Astrocyte (in vitro differentiated cells and primary cell): Measurements from ENCODE around the gene ATP5IF1. TPM values are rescaled to one million over a fixed set of nuclear protein-coding genes. Genes with fewer than 3 reads are reported as not detected.

Experiments used
- DNase-seq: peaks from one replicate; pipeline ENCODE4 v3.0.0-alpha.2; 2010; ENCODE audit warnings: low read depth
- FAIRE-seq: peaks from 2 replicates; lab custom pipeline; 2011; peaks lifted over from hg19 to GRCh38; lab: Jason Lieb, UNC
- H2AFZ ChIP-seq: 2 replicates; pipeline ENCODE4 v1.6.0; 2012; ENCODE audit warnings: low read depth, low read length, inconsistent platforms
- H3K27ac ChIP-seq: 2 replicates; pipeline ENCODE4 v1.5.1; 2011; ENCODE audit warnings: low read depth, low read length, inconsistent platforms
- H3K27me3 ChIP-seq: 2 replicates; pipeline ENCODE4 v1.6.0; 2011; ENCODE audit warnings: low read length, inconsistent platforms; ENCODE audit not compliant: insufficient read depth
- H3K36me3 ChIP-seq: 2 replicates; pipeline ENCODE4 v1.5.1; 2011; ENCODE audit warnings: low read length, inconsistent platforms; ENCODE audit not compliant: insufficient read depth
- H3K4me1 ChIP-seq: 2 replicates; pipeline ENCODE4 v1.5.1; 2011; ENCODE audit warnings: low read length, inconsistent platforms; ENCODE audit not compliant: insufficient read depth
- H3K4me2 ChIP-seq: 2 replicates; pipeline ENCODE4 v1.6.0; 2012; ENCODE audit warnings: low read length, inconsistent platforms
- H3K4me3 ChIP-seq: 2 replicates; pipeline ENCODE4 v1.5.1; 2011; ENCODE audit warnings: low read depth, mild to moderate bottlenecking, low read length, inconsistent platforms; ENCODE audit not compliant: insufficient read depth
- H3K79me2 ChIP-seq: 2 replicates; pipeline ENCODE4 v1.6.0; 2012; ENCODE audit warnings: mild to moderate bottlenecking, low read length, inconsistent platforms; ENCODE audit not compliant: insufficient read depth
- H3K9ac ChIP-seq: 2 replicates; pipeline ENCODE4 v1.6.0; 2012; ENCODE audit warnings: mild to moderate bottlenecking, low read length, inconsistent platforms
- H3K9me3 ChIP-seq: 2 replicates; pipeline ENCODE4 v1.5.1; 2012; ENCODE audit warnings: low read depth, mild to moderate bottlenecking, low read length, inconsistent platforms; ENCODE audit not compliant: insufficient read depth
- H4K20me1 ChIP-seq: 2 replicates; pipeline ENCODE4 v1.6.0; 2012; ENCODE audit warnings: low read length, inconsistent platforms; ENCODE audit not compliant: insufficient read depth
- H3K27ac Mint-ChIP-seq: one replicate; pipeline ENCODE4 v1.8.0; 2021; ENCODE audit warnings: mild to moderate bottlenecking, mixed read lengths; ENCODE audit not compliant: unreplicated experiment
- H3K27me3 Mint-ChIP-seq: one replicate; pipeline ENCODE4 v1.8.0; 2021; ENCODE audit warnings: low read depth, mixed read lengths; ENCODE audit not compliant: unreplicated experiment
- H3K36me3 Mint-ChIP-seq: one replicate; pipeline ENCODE4 v1.8.0; 2021; ENCODE audit warnings: low read depth, mixed read lengths; ENCODE audit not compliant: unreplicated experiment
- H3K4me1 Mint-ChIP-seq: one replicate; pipeline ENCODE4 v1.8.0; 2021; ENCODE audit warnings: low read depth, mixed read lengths; ENCODE audit not compliant: unreplicated experiment
- H3K4me3 Mint-ChIP-seq: one replicate; pipeline ENCODE4 v1.8.0; 2021; ENCODE audit warnings: mild to moderate bottlenecking, moderate library complexity, mixed read lengths; ENCODE audit not compliant: unreplicated experiment
- H3K9me3 Mint-ChIP-seq: one replicate; pipeline ENCODE4 v1.8.0; 2021; ENCODE audit warnings: mild to moderate bottlenecking, mixed read lengths; ENCODE audit not compliant: unreplicated experiment
- EZH2 ChIP-seq: IDR thresholded peaks from 2 replicates; pipeline ENCODE4 v1.6.1; 2012; ENCODE audit warnings: mild to moderate bottlenecking, low read length, inconsistent platforms; ENCODE audit not compliant: insufficient read depth
- total RNA-seq: library from RNA; stranded (reverse); gene quantifications from 2 replicates; pipeline ENCODE4 v1.2.1, GENCODE V29; 2021
- TF ChIP-seq, protein P1 (sequence below): IDR thresholded peaks from 2 replicates; pipeline ENCODE4 v1.5.1; 2011; ENCODE audit warnings: low read depth, mild to moderate bottlenecking, inconsistent platforms, low read length, moderate library complexity; ENCODE audit not compliant: insufficient read depth

Gene ATP5IF1
- total RNA-seq, 1 donor from 2014 or later: 160 TPM

DNA sequence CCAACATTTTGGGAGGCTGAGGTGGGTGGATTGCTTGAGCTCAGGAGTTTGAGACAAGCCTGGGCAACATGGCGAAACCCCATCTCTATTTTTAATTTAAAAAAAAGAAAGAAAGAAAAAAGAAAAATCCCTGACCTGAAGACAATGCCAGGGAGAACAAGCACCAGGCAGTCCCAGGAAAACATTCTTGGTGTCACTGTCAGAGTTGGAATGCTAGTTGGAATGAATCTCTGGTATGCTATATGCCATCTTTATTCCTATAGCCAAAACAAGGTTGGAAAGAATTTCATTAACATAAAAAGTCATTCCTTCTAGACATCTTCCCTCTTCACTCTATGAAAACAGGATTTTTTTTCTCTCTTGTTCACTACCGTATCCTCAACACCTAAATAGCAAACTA is 5.9 kb upstream of the ATP5IF1 start:
- Mint-ChIP-seq H3K9me3 (no peaks in the 10 kb centered on the region), H3K27me3 (no peaks in the 10 kb centered on the region), H3K27ac (peak overlapping the region; percentile 48), H3K4me1 (peaks cover 13% of the 10 kb centered on the region), H3K4me3 (no peak overlapping the region), H3K36me3 (peaks cover 4% of the 10 kb centered on the region)
- Histone ChIP-seq H3K4me2 (peak overlapping the region; percentile 4), H4K20me1 (peaks cover 14% of the 10 kb centered on the region), H2AFZ (no peak overlapping the region), H3K4me3 (no peak overlapping the region), H3K9ac (no peak overlapping the region), H3K9me3 (no peaks in the 10 kb centered on the region), H3K27me3 (no peaks in the 10 kb centered on the region), H3K4me1 (peaks cover 8% of the 10 kb centered on the region), H3K36me3 (peaks cover 27% of the 10 kb centered on the region), H3K27ac (peak overlapping the region; percentile 15), H3K79me2 (peaks cover 49% of the 10 kb centered on the region)
- DNase-seq (no peak), FAIRE-seq (peak; percentile 13)
- no peak for TF ChIP-seq EZH2
- TF ChIP-seq, protein P1, sequence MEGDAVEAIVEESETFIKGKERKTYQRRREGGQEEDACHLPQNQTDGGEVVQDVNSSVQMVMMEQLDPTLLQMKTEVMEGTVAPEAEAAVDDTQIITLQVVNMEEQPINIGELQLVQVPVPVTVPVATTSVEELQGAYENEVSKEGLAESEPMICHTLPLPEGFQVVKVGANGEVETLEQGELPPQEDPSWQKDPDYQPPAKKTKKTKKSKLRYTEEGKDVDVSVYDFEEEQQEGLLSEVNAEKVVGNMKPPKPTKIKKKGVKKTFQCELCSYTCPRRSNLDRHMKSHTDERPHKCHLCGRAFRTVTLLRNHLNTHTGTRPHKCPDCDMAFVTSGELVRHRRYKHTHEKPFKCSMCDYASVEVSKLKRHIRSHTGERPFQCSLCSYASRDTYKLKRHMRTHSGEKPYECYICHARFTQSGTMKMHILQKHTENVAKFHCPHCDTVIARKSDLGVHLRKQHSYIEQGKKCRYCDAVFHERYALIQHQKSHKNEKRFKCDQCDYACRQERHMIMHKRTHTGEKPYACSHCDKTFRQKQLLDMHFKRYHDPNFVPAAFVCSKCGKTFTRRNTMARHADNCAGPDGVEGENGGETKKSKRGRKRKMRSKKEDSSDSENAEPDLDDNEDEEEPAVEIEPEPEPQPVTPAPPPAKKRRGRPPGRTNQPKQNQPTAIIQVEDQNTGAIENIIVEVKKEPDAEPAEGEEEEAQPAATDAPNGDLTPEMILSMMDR: no peak

DNA sequence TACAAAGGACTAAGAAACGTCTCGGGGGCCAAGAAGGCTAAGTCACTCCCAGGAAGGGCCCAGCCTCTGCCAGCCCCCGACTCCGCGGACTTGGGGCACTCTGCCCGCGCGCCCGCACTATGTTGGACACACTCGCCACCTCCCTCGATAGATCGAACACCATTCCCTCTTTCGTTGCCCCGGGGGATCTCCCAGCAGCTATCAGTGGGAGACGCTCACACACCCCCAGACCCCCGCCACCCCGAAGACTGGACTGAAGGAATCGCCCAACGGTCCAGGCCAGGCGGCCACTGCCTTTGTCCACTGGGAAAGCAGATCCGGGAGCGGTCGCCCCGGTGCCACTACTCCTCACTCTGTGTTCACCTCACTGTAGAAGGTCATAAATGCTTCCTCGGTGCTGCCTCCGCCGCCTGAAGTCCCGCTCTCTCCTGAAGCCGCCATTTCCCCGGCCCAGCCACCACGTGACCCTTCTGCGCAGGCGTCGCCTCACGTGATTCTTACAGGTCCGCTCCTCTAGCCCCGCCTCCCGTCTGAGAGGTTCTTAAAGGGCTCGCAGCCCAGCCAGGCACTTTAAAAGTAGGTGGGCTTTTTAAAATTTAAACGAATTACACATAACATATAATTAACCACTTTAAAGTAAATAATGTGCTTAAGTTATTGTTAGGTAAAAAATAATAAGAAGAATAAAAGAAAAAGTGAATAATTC is 3.2 kb upstream of the ATP5IF1 start, which contains the start of gene DNAJC8:
Gene DNAJC8 (minus strand): TSS at position 472 of the 706 bp plus-strand sequence. CDS start 31 bp downstream, at position 441.
- TF ChIP-seq EZH2: no peak
- TF ChIP-seq, protein P1: no peak
- H3K4me3 Mint-ChIP-seq: peak within 1 kb of the TSS; percentile 99
- H3K27ac ChIP-seq: peak within 1 kb of the TSS; percentile 93
- H3K9me3 ChIP-seq: no peaks in the 10 kb centered on the region
- H3K4me3 ChIP-seq: peak within 1 kb of the TSS; percentile 98
- H3K4me1 ChIP-seq: peaks cover 18% of the 10 kb centered on the region
- FAIRE-seq: no peak
- H2AFZ ChIP-seq: peak within 1 kb of the TSS; percentile 98
- H3K27me3 Mint-ChIP-seq: no peaks in the 10 kb centered on the region
- H3K27me3 ChIP-seq: no peaks in the 10 kb centered on the region
- H3K36me3 Mint-ChIP-seq: peaks cover 4% of the 10 kb centered on the region
- no peaks in the 10 kb centered on the region for H3K9me3 Mint-ChIP-seq
- peak; percentile 79 for DNase-seq
- peak within 1 kb of the TSS; percentile 97 for H3K4me2 ChIP-seq
- H3K79me2 ChIP-seq: peaks cover 66% of the 10 kb centered on the region
- H3K4me1 Mint-ChIP-seq: peaks cover 13% of the 10 kb centered on the region
- peaks cover 25% of the 10 kb centered on the region for H4K20me1 ChIP-seq
- H3K9ac ChIP-seq: peak within 1 kb of the TSS; percentile 100
- peak within 1 kb of the TSS; percentile 98 for H3K27ac Mint-ChIP-seq
- H3K36me3 ChIP-seq: peaks cover 14% of the 10 kb centered on the region

DNA sequence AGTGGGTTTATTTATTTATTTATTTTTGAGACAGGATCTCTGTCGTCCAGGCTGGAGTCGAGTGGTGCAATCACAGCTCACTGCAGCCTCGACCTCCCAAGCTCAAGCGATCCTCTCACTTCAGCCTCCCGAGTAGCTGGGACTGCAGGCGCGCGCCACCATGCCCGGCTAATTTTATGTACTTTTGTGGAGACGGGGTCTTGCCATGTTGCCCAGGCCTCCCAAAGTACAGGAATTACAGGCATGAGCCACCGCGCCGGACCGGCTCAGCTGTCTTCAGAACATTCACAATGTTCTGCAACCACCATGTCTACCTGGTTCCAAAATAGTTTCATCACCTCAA is 2.7 kb upstream of the ATP5IF1 start:
- H3K4me1 Mint-ChIP-seq: peaks cover 13% of the 10 kb centered on the region
- H3K36me3 Mint-ChIP-seq: peaks cover 4% of the 10 kb centered on the region
- H3K9ac ChIP-seq: no peak overlapping the region
- peaks cover 18% of the 10 kb centered on the region for H3K4me1 ChIP-seq
- peak overlapping the region; percentile 97 for H3K4me2 ChIP-seq
- no peak overlapping the region for H3K27ac ChIP-seq
- peaks cover 17% of the 10 kb centered on the region for H3K36me3 ChIP-seq
- H3K4me3 Mint-ChIP-seq: peak overlapping the region; percentile 99
- peak overlapping the region; percentile 84 for H2AFZ ChIP-seq
- no peak for DNase-seq
- no peaks in the 10 kb centered on the region for H3K9me3 Mint-ChIP-seq
- H3K27me3 Mint-ChIP-seq: no peaks in the 10 kb centered on the region
- no peaks in the 10 kb centered on the region for H3K9me3 ChIP-seq
- no peaks in the 10 kb centered on the region for H3K27me3 ChIP-seq
- peaks cover 70% of the 10 kb centered on the region for H3K79me2 ChIP-seq
- TF ChIP-seq, protein P1: no peak
- no peak for TF ChIP-seq EZH2
- H4K20me1 ChIP-seq: peaks cover 26% of the 10 kb centered on the region
- FAIRE-seq: no peak
- H3K4me3 ChIP-seq: no peak overlapping the region
- H3K27ac Mint-ChIP-seq: peak overlapping the region; percentile 98
